IMR-90 (cell line): ENCODE results near the gene SFTPB. TPM values are rescaled to one million over a fixed set of nuclear protein-coding genes. Genes with fewer than 3 reads are reported as not detected.

Source experiments
- ATAC-seq: fragments of 200-7000 bp; cut with Tn5 transposase; 2 replicates; pipeline ENCODE4 v1.9.1; 2020; ENCODE audit warnings: low read depth, mild to moderate bottlenecking, moderate library complexity
- BruUV-seq: library from RNA; stranded (reverse); fragments of 400-500 nt; replicated peaks from 2 replicates; lab custom pipeline; 2021; lab: Mats Ljungman, UMichigan
- CTCF ChIA-PET: fragments of 300-600 bp; formaldehyde crosslinking; extraction: SDS; loops from one replicate; lab custom pipeline; 2021; ENCODE audit warnings: antibody characterized with exemption; lab: Yijun Ruan, JAX
- POLR2A ChIA-PET: fragments of 300-600 bp; sonication (Branson Sonifier 250); formaldehyde crosslinking; loops from one replicate; lab custom pipeline; 2022; ENCODE audit warnings: antibody characterized with exemption; ENCODE audit not compliant: unreplicated experiment; lab: Charles Lee
- DNase-seq: peaks from one replicate; pipeline ENCODE4 v3.0.0; 2013
- H2AFZ ChIP-seq: replicated peaks from 2 replicates; pipeline ENCODE3; 2013; ENCODE audit warnings: low read length, mild to moderate bottlenecking; ENCODE audit not compliant: poor library complexity
- H2AK5ac ChIP-seq: 2 replicates; pipeline ENCODE4 v1.6.1; 2013; ENCODE audit warnings: low read depth, low read length, inconsistent platforms
- H2AK9ac ChIP-seq: replicated peaks from 2 replicates; pipeline ENCODE3; 2013; ENCODE audit warnings: mild to moderate bottlenecking, low read depth, low read length, moderate library complexity; ENCODE audit not compliant: poor library complexity
- H2BK120ac ChIP-seq: 2 replicates; pipeline ENCODE4 v1.6.1; 2013; ENCODE audit warnings: low read depth, low read length, inconsistent platforms
- H2BK15ac ChIP-seq: 3 replicates; pipeline ENCODE4 v1.6.1; 2013; ENCODE audit warnings: low read depth, low read length, inconsistent platforms
- H2BK20ac ChIP-seq: 2 replicates; pipeline ENCODE4 v1.6.1; 2013; ENCODE audit warnings: low read depth, mild to moderate bottlenecking, inconsistent platforms, low read length, moderate library complexity
- H2BK5ac ChIP-seq: 2 replicates; pipeline ENCODE4 v1.6.1; 2013; ENCODE audit warnings: mild to moderate bottlenecking, low read depth, low read length, inconsistent platforms; ENCODE audit not compliant: poor library complexity, severe bottlenecking
- H3K14ac ChIP-seq: replicated peaks from 2 replicates; pipeline ENCODE4 v1.6.1; 2013; ENCODE audit warnings: low read depth, low read length, inconsistent platforms
- H3K18ac ChIP-seq: 2 replicates; pipeline ENCODE4 v1.6.1; 2013; ENCODE audit warnings: low read depth, low read length, control low read depth
- H3K23ac ChIP-seq: 2 replicates; pipeline ENCODE4 v1.6.1; 2013; ENCODE audit warnings: low read depth, low read length, inconsistent platforms
- H3K27ac ChIP-seq: 2 replicates; pipeline ENCODE4 v1.5.1; 2013; ENCODE audit warnings: mild to moderate bottlenecking, control low read depth, low read length; ENCODE audit not compliant: insufficient read depth
- H3K27me3 ChIP-seq: 2 replicates; pipeline ENCODE4 v1.6.1; 2013; ENCODE audit warnings: low read length; ENCODE audit not compliant: control insufficient read depth, insufficient read depth
- H3K36me3 ChIP-seq: 2 replicates; pipeline ENCODE4 v1.6.1; 2013; ENCODE audit warnings: low read length, mixed read lengths; ENCODE audit not compliant: control insufficient read depth, insufficient read depth
- H3K4ac ChIP-seq: 2 replicates; pipeline ENCODE4 v1.6.1; 2013; ENCODE audit warnings: low read depth, low read length, inconsistent platforms
- H3K4me1 ChIP-seq: 2 replicates; pipeline ENCODE4 v1.6.1; 2013; ENCODE audit warnings: low read length, mixed read lengths; ENCODE audit not compliant: control insufficient read depth, insufficient read depth
- H3K4me2 ChIP-seq: 2 replicates; pipeline ENCODE4 v1.6.1; 2013; ENCODE audit warnings: low read depth, mild to moderate bottlenecking, control low read depth, low read length, moderate library complexity
- H3K4me3 ChIP-seq: 2 replicates; pipeline ENCODE4 v1.5.1; 2013; ENCODE audit warnings: low read depth, mild to moderate bottlenecking, control low read depth, low read length, moderate library complexity; ENCODE audit not compliant: insufficient read depth
- H3K56ac ChIP-seq: 2 replicates; pipeline ENCODE4 v1.6.1; 2013; ENCODE audit warnings: low read length, inconsistent platforms; ENCODE audit not compliant: insufficient read depth; ENCODE audit errors: extremely low read depth
- H3K79me1 ChIP-seq, 2 experiments: 2 replicates each; pipeline ENCODE4 v1.6.1; 2013; ENCODE audit warnings: low read length in 2 of 2, inconsistent platforms in 1 of 2, low read depth in 1 of 2
- H3K9ac ChIP-seq: 2 replicates; pipeline ENCODE4 v1.6.1; 2013; ENCODE audit warnings: low read depth, low read length, control low read depth
- H3K9me1 ChIP-seq: 2 replicates; pipeline ENCODE4 v1.6.1; 2013; ENCODE audit warnings: low read length, inconsistent platforms; ENCODE audit not compliant: insufficient read depth
- H3K9me3 ChIP-seq: 2 replicates; pipeline ENCODE4 v1.6.1; 2013; ENCODE audit warnings: low read length; ENCODE audit not compliant: control insufficient read depth, insufficient read depth
- H4K20me1 ChIP-seq: 2 replicates; pipeline ENCODE4 v1.6.1; 2013; ENCODE audit warnings: low read length, inconsistent platforms; ENCODE audit not compliant: insufficient read depth
- H4K5ac ChIP-seq: 2 replicates; pipeline ENCODE4 v1.6.1; 2013; ENCODE audit warnings: mild to moderate bottlenecking, low read depth, low read length, control low read depth
- H4K8ac ChIP-seq, 2 experiments: 2 replicates each; pipeline ENCODE4 v1.6.1; 2013; ENCODE audit warnings: low read depth in 2 of 2, low read length in 2 of 2, control low read depth in 1 of 2, inconsistent platforms in 1 of 2
- H4K91ac ChIP-seq: 2 replicates; pipeline ENCODE4 v1.6.1; 2013; ENCODE audit warnings: low read depth, low read length, inconsistent platforms; ENCODE audit not compliant: insufficient read depth
- BHLHE40 ChIP-seq: fragments of 150-350 bp; IDR thresholded peaks from 2 replicates; pipeline ENCODE4 v1.6.1; 2016; ENCODE audit warnings: mild to moderate bottlenecking, low read depth, low read length
- NFE2L2 ChIP-seq: fragments of 150-350 bp; IDR thresholded peaks from 2 replicates; pipeline ENCODE4 v1.6.1; 2016; ENCODE audit warnings: low read depth, mild to moderate bottlenecking, low read length
- POLR2A ChIP-seq: IDR thresholded peaks from 2 replicates; pipeline ENCODE4 v1.6.1; 2012; ENCODE audit warnings: mild to moderate bottlenecking, low read depth, low read length
- WGBS, 2 experiments: methylation state at CpG; one replicate each; pipeline versions ENCODE4 v1.1.5 to v1.1.7; 2013; ENCODE audit warnings: missing lambda C conversion rate in 2 of 2; ENCODE audit not compliant: insufficient read length in 1 of 2; ENCODE audit errors: extremely low coverage in 2 of 2; 5-methylcytosine and 5-hydroxymethylcytosine counted together
- dilution Hi-C: fragments of 300-500 bp; cut with HindIII; formaldehyde crosslinking; loops from one replicate; pipeline ENCODE4 v1.14.3; 2018; ENCODE audit warnings: low sequenced_read_pairs; ENCODE audit not compliant: unreplicated experiment
- in situ Hi-C: fragments of 300-500 bp; cut with MboI; formaldehyde crosslinking; loops from 3 replicates; pipeline ENCODE4 v1.14.3; 2019; ENCODE audit warnings: low sequenced_read_pairs, inconsistent platforms, mixed read lengths
- intact Hi-C: fragments of 100-400 bp; cut with micrococcal nuclease; formaldehyde crosslinking; loops from 2 replicates; pipeline ENCODE4 v1.10.0; 2022
- polyA plus RNA-seq, 3 experiments: library from polyadenylated mRNA; depleted of rRNA; stranded (reverse); fragments of >200 nt; gene quantifications; 2 replicates each; pipeline ENCODE4 v1.2.3, GENCODE V29; 2012; ENCODE audit warnings: low replicate concordance in 1 of 3
- total RNA-seq: library from RNA; depleted of rRNA; stranded (reverse); fragments of >200 nt; gene quantifications from 2 replicates; pipeline ENCODE4 v1.2.3, GENCODE V29; 2012

Gene SFTPB
- total and polyA plus RNA-seq, 2 of the 4 experiments (the other 2 are of a cell fraction) = not detected

DNA sequence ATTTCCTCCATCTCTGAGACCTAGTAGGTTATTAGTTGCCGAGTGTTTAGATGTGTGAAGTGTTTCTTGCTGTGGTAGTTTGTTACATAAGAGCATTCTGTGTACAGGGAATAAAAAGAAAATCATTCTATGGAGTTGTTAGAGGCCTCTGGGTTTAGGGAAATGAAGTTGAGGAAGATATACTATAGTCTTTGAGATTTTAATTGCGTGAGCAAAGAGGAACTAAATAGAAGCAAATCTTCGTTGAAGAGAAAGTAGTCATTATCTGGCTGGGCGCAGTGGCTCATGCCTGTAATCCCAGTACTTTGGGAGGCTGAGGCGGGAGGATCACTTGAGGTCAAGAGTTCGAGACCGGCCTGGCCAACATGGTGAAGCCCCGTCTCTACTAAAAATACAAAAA lies 33.0 kb downstream of the SFTPB start:
- in situ Hi-C loops (loop anchor here (5.0 kb wide), 1 partner anchor 177 kb away; no protein-coding TSS in a partner anchor), dilution Hi-C loops (no loop called here), intact Hi-C loops (no loop called here)
- ChIA-PET CTCF (interaction anchor here (0.6 kb wide), 1 partner anchor 13 kb away, joined by 4 read pairs; no protein-coding TSS in a partner anchor), POLR2A (no interaction called here)
- Histone ChIP-seq H2AK9ac (no peak overlapping the region), H3K9me1 (no peaks in the 10 kb centered on the region), H2BK120ac (no peak overlapping the region), H3K14ac (no peak overlapping the region), H4K91ac (no peak overlapping the region), H2AFZ (no peak overlapping the region), H3K36me3 (peaks cover 59% of the 10 kb centered on the region), H4K5ac (no peak overlapping the region), H3K4me2 (no peak overlapping the region), H3K9ac (no peak overlapping the region), H3K23ac (no peak overlapping the region), H4K20me1 (peaks cover 15% of the 10 kb centered on the region), H3K18ac (no peak overlapping the region), H3K27me3 (no peaks in the 10 kb centered on the region), H4K8ac (no peak overlapping the region), H2BK15ac (no peak overlapping the region), H2AK5ac (no peak overlapping the region), H2BK5ac (no peak overlapping the region), H3K9me3 (no peaks in the 10 kb centered on the region), H3K4me3 (no peak overlapping the region), H2BK20ac (no peak overlapping the region), H3K56ac (no peak overlapping the region), H3K4ac (no peak overlapping the region), H3K4me1 (0 out of 2 replicates have a peak, but pooled peaks cover 4% of the 10 kb centered on the region), H3K27ac (no peak overlapping the region), H3K79me1 (peaks cover 6 to 41% of the 10 kb centered on the region in 2 experiments)
- TF ChIP-seq POLR2A (no peak), NFE2L2 (no peak), BHLHE40 (no peak)
- ATAC-seq (no peak), DNase-seq (no peak)
- 97% methylated on average over 6 of the region's 8 CpGs; no CpG with 5 or more reads in 1 of the 2 experiments for WGBS, 2 experiments
- BruUV-seq = no TSS peak
